Measurements from ENCODE around the gene PPIE.

The PPIE gene
- total RNA-seq, result 45.1 to 67.7 reads per million in 2 donors

GRCh38 chr1:39738622-39739366, at the start of gene PPIE:
Gene PPIE, plus strand, starts transcription at chr1:39738882. Its CDS starts 19 bp downstream, at chr1:39738901.
- peak; percentile 85 for DNase-seq

DNA sequence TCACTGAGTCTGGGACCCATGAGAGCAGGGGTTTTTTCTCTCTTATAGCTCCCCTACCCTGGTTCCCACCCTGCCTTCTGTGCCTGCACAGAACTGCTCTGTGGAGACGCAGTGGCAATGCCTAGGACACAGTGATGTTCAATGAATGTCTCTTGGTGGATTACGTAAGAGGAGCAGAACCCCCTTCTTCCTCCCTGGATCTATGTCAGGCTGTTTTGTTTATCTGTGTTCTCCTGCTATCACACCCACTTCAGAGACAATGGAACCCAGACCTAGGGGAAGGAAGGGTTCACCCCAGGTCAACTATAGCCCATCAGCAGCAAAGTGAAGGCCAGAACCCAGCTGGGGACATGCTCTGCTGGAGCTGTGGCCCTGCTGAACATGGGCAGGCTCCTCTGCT, 49.5 kb upstream of the PPIE start:
- DNase-seq, result no peak

- no peak for DNase-seq
Observed at GRCh38 chr1:39689635-39690034, 49.0 kb upstream of the PPIE start.

DNA sequence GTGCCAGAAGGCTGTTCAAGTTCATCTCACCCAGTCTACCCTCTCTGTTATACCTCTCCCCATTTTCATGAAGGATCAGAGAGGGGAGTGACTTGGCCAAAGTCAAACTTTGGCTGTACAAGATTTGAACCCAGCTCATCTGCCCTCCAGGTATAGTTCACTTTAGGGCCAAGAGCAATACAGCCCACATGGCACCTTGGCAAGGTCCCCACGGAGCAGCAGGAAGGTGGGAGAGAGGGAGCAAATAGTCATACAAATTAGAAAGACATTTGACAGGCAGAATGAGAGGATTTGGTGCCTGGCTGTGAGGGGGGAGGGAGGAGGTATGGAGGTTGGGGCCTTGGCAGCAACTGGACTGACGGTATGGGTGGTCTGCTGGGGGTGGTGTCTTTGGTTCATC, 48.5 kb upstream of the PPIE start:
- no peak for DNase-seq

- no peak for DNase-seq
Observed at GRCh38 chr1:39690794-39691382, 47.8 kb upstream of the PPIE start.

GRCh38 chr1:39691383-39692151, 47.1 kb upstream of the PPIE start, which contains the start of gene HPCAL4:
Gene HPCAL4, minus strand, starts transcription at chr1:39691433. Its CDS starts 6,830 bp downstream, at chr1:39684603.
- DNase-seq, result peak; percentile 87

GRCh38 chr1:39692152-39693074, 46.3 kb upstream of the PPIE start:
- peak; percentile 17 for DNase-seq

DNA sequence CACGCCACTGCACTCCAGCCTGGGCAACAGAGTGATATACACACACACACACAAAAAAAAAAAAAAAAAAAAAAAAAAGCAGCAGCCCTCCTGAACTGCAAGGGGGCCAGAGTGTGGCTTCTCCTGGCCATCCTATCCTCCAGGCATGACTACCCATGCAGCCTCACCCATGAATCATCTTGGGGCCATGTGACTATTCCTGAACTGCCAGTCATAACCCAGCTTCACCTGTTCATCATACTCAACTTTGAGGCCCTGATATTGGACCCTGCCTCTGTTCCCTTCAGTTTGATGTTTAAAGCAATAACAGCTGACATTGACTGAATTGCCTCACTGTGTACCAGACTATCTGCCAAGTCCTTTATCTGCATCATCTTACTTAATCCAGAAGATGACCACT, 44.7 kb upstream of the PPIE start:
- DNase-seq, result no peak

DNA sequence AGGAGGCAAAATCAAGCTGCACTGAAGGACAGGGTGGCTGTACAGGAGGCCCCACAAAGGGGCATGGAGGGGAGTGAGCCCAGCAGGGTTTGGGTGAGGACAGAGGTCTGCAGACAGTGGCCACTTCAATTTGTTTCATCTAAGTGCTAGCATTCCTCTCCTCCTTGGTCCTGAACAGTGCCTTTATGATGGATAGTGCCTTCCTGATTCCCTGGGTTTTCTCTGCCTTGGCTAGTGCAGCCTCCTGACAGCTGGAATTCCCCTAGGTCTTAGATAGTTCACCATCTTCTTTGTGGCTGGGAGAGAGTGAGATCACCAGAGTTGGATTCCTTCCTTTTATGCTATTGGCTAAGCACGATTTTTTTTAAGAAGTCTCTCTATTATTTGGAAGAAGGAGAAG, 43.7 kb upstream of the PPIE start:
- no peak for DNase-seq

DNA sequence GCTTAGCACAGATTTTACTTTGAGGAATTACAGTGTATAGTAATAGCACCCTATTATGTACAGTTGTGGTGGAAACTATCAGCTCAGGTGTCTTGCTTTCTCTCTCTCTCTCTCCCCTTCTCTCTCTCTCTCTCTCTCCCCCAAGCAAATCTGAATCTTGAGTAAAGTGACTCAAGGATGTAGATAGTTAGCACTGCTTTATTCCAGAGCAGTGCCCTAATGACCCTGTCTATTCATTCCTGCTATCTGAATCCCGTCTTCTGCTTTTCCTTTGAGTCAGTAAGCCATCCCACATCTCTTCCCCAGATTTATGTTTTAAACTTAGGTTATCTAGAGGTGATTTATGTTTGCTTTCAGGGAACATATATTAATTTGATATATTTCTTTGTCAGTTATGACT, 42.2 kb upstream of the PPIE start:
- no peak for DNase-seq

DNA sequence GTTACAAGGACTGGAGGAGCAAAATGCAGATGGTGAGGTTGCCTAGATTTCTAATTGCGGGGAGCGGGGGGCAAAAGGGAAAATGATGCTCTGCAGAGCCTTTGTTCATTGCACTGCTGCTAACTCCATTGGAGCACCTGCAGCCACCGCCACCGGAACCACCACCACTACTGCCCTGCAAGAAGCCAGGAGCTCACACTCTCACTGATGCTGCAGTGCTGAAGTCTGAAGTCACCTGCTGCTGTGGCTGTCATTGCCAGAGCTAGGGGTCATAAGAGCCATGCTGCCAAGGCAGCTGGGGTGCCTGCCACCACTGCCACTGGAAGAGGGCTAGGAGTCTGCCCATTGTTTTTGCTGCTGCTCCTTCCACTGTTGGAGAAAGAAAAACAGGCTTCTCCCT, 40.1 kb upstream of the PPIE start:
- DNase-seq, result no peak

GRCh38 chr1:39699419-39699818, 39.3 kb upstream of the PPIE start:
- no peak for DNase-seq

GRCh38 chr1:39700348-39700747, 38.3 kb upstream of the PPIE start:
- no peak for DNase-seq

- no peak for DNase-seq
Observed at GRCh38 chr1:39701049-39701439, 37.6 kb upstream of the PPIE start.

GRCh38 chr1:39704757-39705156, 33.9 kb upstream of the PPIE start:
- DNase-seq, result no peak

DNA sequence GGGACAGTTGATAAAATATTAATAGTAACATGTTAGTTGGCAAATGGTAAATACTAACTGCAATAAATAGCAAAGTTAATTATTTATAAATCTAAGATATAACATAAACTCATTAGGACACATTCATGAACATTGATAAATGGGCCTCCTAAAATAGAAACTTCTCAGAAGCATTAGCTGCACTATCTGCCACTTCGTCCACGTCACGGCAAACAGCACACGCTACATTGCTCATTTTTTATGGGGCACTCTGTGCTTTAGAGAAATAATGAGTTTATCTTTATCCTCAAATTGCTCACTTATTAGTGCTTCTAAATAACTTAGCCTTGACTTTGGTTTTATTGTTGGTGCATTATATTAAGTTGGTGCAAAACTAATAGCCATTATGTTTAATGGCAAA, 31.2 kb upstream of the PPIE start:
- no peak for DNase-seq

- DNase-seq, result no peak
Observed at GRCh38 chr1:39711104-39711965, 27.3 kb upstream of the PPIE start.

- no peak for DNase-seq
Observed at GRCh38 chr1:39711966-39712340, 26.7 kb upstream of the PPIE start.

- no peak for DNase-seq
Observed at GRCh38 chr1:39713557-39713956, 25.1 kb upstream of the PPIE start.

GRCh38 chr1:39717809-39718208, 20.9 kb upstream of the PPIE start:
- DNase-seq, result no peak

DNA sequence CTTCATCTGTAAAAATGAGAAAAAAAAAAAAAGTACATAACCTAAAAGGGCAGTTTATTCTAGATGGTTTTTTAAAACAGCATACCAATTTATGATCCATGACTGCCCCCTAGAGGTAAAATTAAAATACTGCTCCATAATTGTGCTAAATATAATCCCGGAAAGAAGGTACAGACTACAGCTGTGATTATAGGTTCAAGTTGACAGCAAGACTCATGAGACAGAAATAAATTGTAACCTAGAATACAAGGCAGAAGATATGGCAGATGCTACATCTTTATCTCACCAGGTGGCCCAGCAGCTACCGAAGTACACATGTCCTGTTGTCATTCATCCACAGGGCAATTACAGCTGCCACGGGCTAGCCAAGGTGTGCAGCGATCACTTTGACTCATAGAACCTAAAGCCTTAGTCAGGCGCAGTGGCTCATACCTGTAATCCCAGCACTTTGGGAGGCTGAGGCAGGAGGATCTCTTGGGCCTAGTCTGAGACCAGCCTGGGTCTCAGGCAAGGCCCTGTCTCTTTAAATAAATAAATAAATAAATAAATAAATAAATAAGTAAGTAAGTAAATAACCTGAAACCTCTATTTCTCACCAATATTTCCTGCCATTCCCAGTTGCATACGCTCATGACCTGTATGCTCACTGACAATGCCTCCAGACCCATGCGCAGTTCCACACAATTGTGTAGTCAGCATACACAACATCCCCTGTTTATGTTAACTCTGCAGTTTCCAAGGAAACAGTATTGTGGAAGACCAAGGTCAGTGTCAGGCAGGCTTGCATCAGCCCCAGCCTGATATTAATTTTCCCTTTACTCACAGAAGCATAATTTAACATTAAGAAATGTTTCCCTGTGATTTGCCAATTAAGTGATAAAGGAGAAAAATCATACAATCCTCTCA, 18.3 kb upstream of the PPIE start:
- no peak for DNase-seq

All from T-helper 9 cell (primary cell).